Vein endothelial cell (primary cell): ENCODE measurements around the gene CSRP1. TPM values are rescaled to one million over a fixed set of nuclear protein-coding genes. Genes with fewer than 3 reads are reported as not detected.

ENCODE experiments used
- total RNA-seq: library from RNA; depleted of rRNA; stranded (reverse); fragments of >200 nt; gene quantifications from 2 replicates; pipeline ENCODE4 v1.2.3, GENCODE V29; 2012

The CSRP1 gene
- total RNA-seq = 349 and 445 TPM in 2 replicates

GRCh38 chr1:201506557-201507359, at the start of gene CSRP1:
Gene CSRP1, minus strand, starts transcription at chr1:201507123. Its CDS starts 10,820 bp downstream, at chr1:201496303.

GRCh38 chr1:201538612-201539551, 32.0 kb upstream of the CSRP1 start, which contains the start of gene NAV1:
Gene NAV1, plus strand, starts transcription at chr1:201539127. Its CDS starts 83,758 bp downstream, at chr1:201622885.

GRCh38 chr1:201468844-201469644, 37.9 kb downstream of the CSRP1 start, which contains the start of gene PHLDA3:
Gene PHLDA3, minus strand, starts transcription at chr1:201469188. Its CDS starts 402 bp downstream, at chr1:201468786.

Other genes starting within 250 kb of the CSRP1 start
- gene PKP1, start 223.6 kb downstream of the CSRP1 start, total RNA-seq = under 0.01 and 0.10 TPM in 2 replicates
- not detected in 2 replicates for gene TNNT2, start 129.4 kb downstream of the CSRP1 start, total RNA-seq
- gene LAD1, start 107.8 kb downstream of the CSRP1 start, total RNA-seq = not detected in 2 replicates
- not detected in 2 replicates for gene TNNI1, start 85.4 kb downstream of the CSRP1 start, total RNA-seq
- 42.5 and 44.5 TPM in 2 replicates for gene PHLDA3, start 37.9 kb downstream of the CSRP1 start, total RNA-seq
- gene NAV1, start 32.0 kb upstream of the CSRP1 start, total RNA-seq = 58.0 and 84.9 TPM in 2 replicates